HepG2 (cell line): Measurements from ENCODE around the gene ING5. TPM values are rescaled to one million over a fixed set of nuclear protein-coding genes. Genes with fewer than 3 reads are reported as not detected.

Source experiments
- ARHGAP35 ChIP-seq: sonication (generic); formaldehyde crosslinking; IDR thresholded peaks from 2 replicates; pipeline ENCODE4 v1.9.0; 2022; ENCODE audit warnings: mild to moderate bottlenecking, inconsistent platforms, moderate library complexity, missing genetic modification reagents, borderline replicate concordance
- ASH2L ChIP-seq: fragments of 300-600, 200-600 bp; sonication (generic); IDR thresholded peaks from 2 replicates; pipeline ENCODE4 v1.7.0; 2017; ENCODE audit warnings: low read depth, mild to moderate bottlenecking, moderate library complexity, mixed read lengths, low read length; ENCODE audit not compliant: insufficient read length
- CTCF ChIP-seq: sonication (generic); formaldehyde crosslinking; IDR thresholded peaks from 2 replicates; pipeline ENCODE4 v1.5.0; 2020; ENCODE audit warnings: mild to moderate bottlenecking, missing genetic modification reagents, moderate library complexity
- GATAD2A ChIP-seq: IDR thresholded peaks from 2 replicates; pipeline ENCODE4 v1.6.1; 2016
- HOXA3 ChIP-seq: sonication (generic); formaldehyde crosslinking; IDR thresholded peaks from 2 replicates; pipeline ENCODE4 v1.5.0; 2020; ENCODE audit warnings: missing genetic modification reagents
- KDM5A ChIP-seq: fragments of 200-600 bp; sonication (generic); IDR thresholded peaks from 2 replicates; pipeline ENCODE4 v1.7.0; 2018; ENCODE audit warnings: antibody characterized with exemption, mild to moderate bottlenecking, low read length, borderline replicate concordance
- MTF2 ChIP-seq: sonication (generic); formaldehyde crosslinking; IDR thresholded peaks from 2 replicates; pipeline ENCODE4 v1.5.0; 2020; ENCODE audit warnings: missing genetic modification reagents, borderline replicate concordance
- MXD1 ChIP-seq: sonication (generic); formaldehyde crosslinking; IDR thresholded peaks from 2 replicates; pipeline ENCODE4 v1.4.0; 2020; ENCODE audit warnings: mild to moderate bottlenecking, missing genetic modification reagents
- NFKB2 ChIP-seq: sonication (generic); formaldehyde crosslinking; IDR thresholded peaks from 2 replicates; pipeline ENCODE4 v1.4.0; 2020; ENCODE audit warnings: missing genetic modification reagents, borderline replicate concordance
- NR2F1 ChIP-seq, 2 experiments: fragments of 450-650 bp in 1 of 2; formaldehyde crosslinking in 1 of 2; IDR thresholded peaks; 2 replicates each; pipeline versions ENCODE4 v1.5.0 to v1.6.1; 2016 to 2020; ENCODE audit warnings: mild to moderate bottlenecking in 1 of 2, missing compliant biosample characterization in 1 of 2, missing genetic modification reagents in 1 of 2, moderate library complexity in 1 of 2
- NR2F6 ChIP-seq, 2 experiments: IDR thresholded peaks; 2 replicates each; pipeline ENCODE4 v1.6.1; 2016; ENCODE audit warnings: antibody characterized with exemption in 1 of 2, mild to moderate bottlenecking in 1 of 2
- PATZ1 ChIP-seq: sonication (generic); formaldehyde crosslinking; IDR thresholded peaks from 2 replicates; pipeline ENCODE4 v1.4.0; 2020; ENCODE audit warnings: missing genetic modification reagents
- RBM39 ChIP-seq: fragments of 200-400 bp; formaldehyde crosslinking; IDR thresholded peaks from one replicate; pipeline ENCODE4 v1.6.1; 2018; ENCODE audit warnings: antibody characterized with exemption, mild to moderate bottlenecking, low read depth, low read length; ENCODE audit not compliant: poor library complexity, severe bottlenecking
- RXRA ChIP-seq: sonication (generic); formaldehyde crosslinking; IDR thresholded peaks from 2 replicates; pipeline ENCODE4 v1.5.1; 2020; ENCODE audit warnings: missing genetic modification reagents
- SOX6 ChIP-seq, 2 experiments: fragments of 450-650 bp in 1 of 2; sonication (generic) in 1 of 2; formaldehyde crosslinking in 1 of 2; IDR thresholded peaks; 2 replicates each; pipeline versions ENCODE4 v1.4.0 to v1.6.1; 2017 to 2020; ENCODE audit warnings: antibody characterized with exemption in 1 of 2, mild to moderate bottlenecking in 1 of 2, missing genetic modification reagents in 1 of 2
- THRA ChIP-seq: sonication (generic); formaldehyde crosslinking; IDR thresholded peaks from 2 replicates; pipeline ENCODE4 v1.4.0; 2020; ENCODE audit warnings: missing genetic modification reagents, borderline replicate concordance
- ZNF674 ChIP-seq: sonication (generic); formaldehyde crosslinking; IDR thresholded peaks from 2 replicates; pipeline ENCODE4 v1.5.0; 2020; ENCODE audit warnings: low read depth, mild to moderate bottlenecking, missing genetic modification reagents
- ZSCAN22 ChIP-seq: sonication (generic); formaldehyde crosslinking; IDR thresholded peaks from 2 replicates; pipeline ENCODE4 v1.4.0; 2020; ENCODE audit warnings: mild to moderate bottlenecking, missing genetic modification reagents
- ZSCAN5A ChIP-seq: sonication (generic); formaldehyde crosslinking; IDR thresholded peaks from 2 replicates; pipeline ENCODE4 v1.8.0; 2022; ENCODE audit warnings: mild to moderate bottlenecking, missing genetic modification reagents, borderline replicate concordance
- polyA plus RNA-seq, 8 experiments: library from polyadenylated mRNA; depleted of rRNA in 3 of 8; stranded (reverse) in 7 of 8; unstranded in 1 of 8; fragments of >200 nt; fragmentation: Illumina TruSeq in 4 of 8; extraction: Trizol in 4 of 8; gene quantifications; 2 replicates each; pipeline versions ENCODE4 v1.2.1 to v1.2.3, GENCODE V29; 2011 to 2016; ENCODE audit warnings: low read depth in 4 of 8, missing spikeins in 1 of 8, mixed read lengths in 1 of 8; ENCODE audit not compliant: insufficient read depth in 1 of 8
- total RNA-seq, 5 experiments: library from RNA; depleted of rRNA; stranded (reverse); fragments of >200 nt; fragmentation: Illumina TruSeq; extraction: Trizol; gene quantifications; 2 replicates each; pipeline ENCODE4 v1.2.3, GENCODE V29; 2016; ENCODE audit warnings: low read depth in 1 of 5

The ING5 gene
- total and polyA plus RNA-seq, 2 of the 13 experiments (the other 11 are each of a cell fraction or from before 2014, with no cell fraction given) = 61.9 to 71.9 TPM

- TF ChIP-seq ZSCAN5A (CRISPR knock-in tag) (no peak), KDM5A (no peak), SOX6 (IDR thresholded peaks at IDR 0.05) (no peak), SOX6 (CRISPR knock-in tag; IDR thresholded peaks at IDR 0.05) (peak; percentile 47; the same call in 1 of the 2 replicates), RXRA (CRISPR knock-in tag) (0 out of 2 replicates have a peak, but pooled peaks have one; percentile 26), HOXA3 (peak; percentile 16; the same call in 1 of the 2 replicates), NR2F6 (IDR thresholded peaks at IDR 0.05) (peak; percentile 81), NR2F6 (CRISPR knock-in tag; IDR thresholded peaks at IDR 0.05) (no peak; the same call in 1 of the 2 replicates), MXD1 (CRISPR knock-in tag) (peak; percentile 29; the same call in 1 of the 2 replicates), GATAD2A (peak; percentile 20; the same call in 1 of the 2 replicates), ARHGAP35 (no peak), NFKB2 (CRISPR knock-in tag) (peak; percentile 20; the same call in 1 of the 2 replicates), ZNF674 (CRISPR knock-in tag) (no peak), MTF2 (CRISPR knock-in tag) (no peak), CTCF (0 out of 2 replicates have a peak, but pooled peaks have one; percentile 16), THRA (peak; percentile 75; the same call in 1 of the 2 replicates), ASH2L (peak; percentile 0), PATZ1 (CRISPR knock-in tag) (0 out of 2 replicates have a peak, but pooled peaks have one; percentile 15), RBM39 (peak; percentile 15), NR2F1 (CRISPR knock-in tag; IDR thresholded peaks at IDR 0.05) (peak; percentile 47 to 63; a peak in 2 of 4 replicates), ZSCAN22 (CRISPR knock-in tag) (peak; percentile 77; the same call in 1 of the 2 replicates)
Measured at GRCh38 chr2:241775223-241776177, 73.7 kb downstream of the ING5 start (continued).
